Measurements from ENCODE around the gene TMEM143. TPM values are rescaled to one million over a fixed set of nuclear protein-coding genes. Genes with fewer than 3 reads are reported as not detected.

TMEM143 gene
- total RNA-seq, 1 experiment from 2014 or later = 6.6 TPM

DNA sequence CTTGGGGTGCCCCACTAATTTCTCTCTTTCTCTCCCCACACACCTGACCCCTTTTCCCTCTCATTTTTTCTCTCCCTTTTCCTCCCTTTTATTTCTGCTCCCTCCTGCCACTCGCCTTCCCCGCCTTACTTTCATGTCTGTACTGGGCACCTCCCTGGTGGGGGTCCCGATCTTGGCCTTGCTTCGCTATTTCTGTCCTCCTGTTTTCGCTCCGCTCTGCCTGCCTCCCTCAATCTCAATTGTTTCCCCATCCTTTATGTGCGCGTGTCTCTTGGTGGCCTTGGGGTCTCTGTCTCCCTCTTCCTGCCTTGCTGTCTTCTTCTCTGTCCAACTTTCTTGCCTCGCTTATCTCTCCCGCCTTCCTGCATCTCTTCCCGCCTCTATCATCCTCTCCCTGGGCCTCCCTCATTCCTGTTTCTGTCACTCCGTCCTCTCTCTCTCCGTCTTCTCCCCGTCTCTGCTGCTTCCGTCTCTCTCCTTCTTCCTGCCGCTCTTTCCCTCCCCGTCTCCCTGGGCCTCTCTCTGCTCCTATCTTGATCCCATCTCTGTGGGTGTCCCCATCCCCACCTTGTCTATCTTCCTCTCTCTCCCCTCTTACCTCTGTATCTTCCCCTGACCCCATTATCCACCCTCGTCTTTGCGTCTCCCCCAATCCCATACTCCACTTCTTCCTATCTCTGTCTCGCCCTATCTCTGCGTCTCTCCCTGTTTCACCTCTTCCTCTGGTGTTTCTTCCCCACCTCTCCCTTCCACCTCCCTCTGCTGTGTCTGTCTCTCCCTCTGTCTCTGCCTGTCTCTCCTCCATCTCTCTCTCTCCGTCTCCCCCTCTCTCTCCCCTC lies 33.7 kb upstream of the TMEM143 start:
- Histone ChIP-seq H3K4me1 (ENCODE audit: control insufficient read depth, insufficient read depth, low read length) (peaks cover 32% of the 10 kb centered on the region), H3K9me3 (ENCODE audit: control insufficient read depth, insufficient read depth, low read depth, low read length) (no peaks in the 10 kb centered on the region), H3K4me3 (ENCODE audit: low read depth in 2 of 2, low read length in 2 of 2) (peak overlapping the region; percentile 41 to 62), H3K27me3 (ENCODE audit: control insufficient read depth, insufficient read depth, low read length) (no peaks in the 10 kb centered on the region), H3K27ac (ENCODE audit: low read length) (peak overlapping the region; percentile 88), H3K36me3 (ENCODE audit: control insufficient read depth, insufficient read depth, low read length) (no peaks in the 10 kb centered on the region; the same call in 1 of the 2 replicates)
- CTCF ChIA-PET = no interaction called here
- DNase-seq (ENCODE audit: low read depth, low spot score) = no peak
- ATAC-seq = no peak
- TF ChIP-seq TCF7L2 (IDR thresholded peaks at IDR 0.05; ENCODE audit: low read depth, low read length) = no peak
- no peak for TF ChIP-seq CTCF (IDR thresholded peaks at IDR 0.05)
- TF ChIP-seq SIN3A (IDR thresholded peaks at IDR 0.05; ENCODE audit: borderline replicate concordance, insufficient read depth, low read depth, low read length) = no peak
- TF ChIP-seq POLR2AphosphoS5 (IDR thresholded peaks at IDR 0.05; ENCODE audit: low read depth, low read length) = no peak
- TF ChIP-seq, protein P1, sequence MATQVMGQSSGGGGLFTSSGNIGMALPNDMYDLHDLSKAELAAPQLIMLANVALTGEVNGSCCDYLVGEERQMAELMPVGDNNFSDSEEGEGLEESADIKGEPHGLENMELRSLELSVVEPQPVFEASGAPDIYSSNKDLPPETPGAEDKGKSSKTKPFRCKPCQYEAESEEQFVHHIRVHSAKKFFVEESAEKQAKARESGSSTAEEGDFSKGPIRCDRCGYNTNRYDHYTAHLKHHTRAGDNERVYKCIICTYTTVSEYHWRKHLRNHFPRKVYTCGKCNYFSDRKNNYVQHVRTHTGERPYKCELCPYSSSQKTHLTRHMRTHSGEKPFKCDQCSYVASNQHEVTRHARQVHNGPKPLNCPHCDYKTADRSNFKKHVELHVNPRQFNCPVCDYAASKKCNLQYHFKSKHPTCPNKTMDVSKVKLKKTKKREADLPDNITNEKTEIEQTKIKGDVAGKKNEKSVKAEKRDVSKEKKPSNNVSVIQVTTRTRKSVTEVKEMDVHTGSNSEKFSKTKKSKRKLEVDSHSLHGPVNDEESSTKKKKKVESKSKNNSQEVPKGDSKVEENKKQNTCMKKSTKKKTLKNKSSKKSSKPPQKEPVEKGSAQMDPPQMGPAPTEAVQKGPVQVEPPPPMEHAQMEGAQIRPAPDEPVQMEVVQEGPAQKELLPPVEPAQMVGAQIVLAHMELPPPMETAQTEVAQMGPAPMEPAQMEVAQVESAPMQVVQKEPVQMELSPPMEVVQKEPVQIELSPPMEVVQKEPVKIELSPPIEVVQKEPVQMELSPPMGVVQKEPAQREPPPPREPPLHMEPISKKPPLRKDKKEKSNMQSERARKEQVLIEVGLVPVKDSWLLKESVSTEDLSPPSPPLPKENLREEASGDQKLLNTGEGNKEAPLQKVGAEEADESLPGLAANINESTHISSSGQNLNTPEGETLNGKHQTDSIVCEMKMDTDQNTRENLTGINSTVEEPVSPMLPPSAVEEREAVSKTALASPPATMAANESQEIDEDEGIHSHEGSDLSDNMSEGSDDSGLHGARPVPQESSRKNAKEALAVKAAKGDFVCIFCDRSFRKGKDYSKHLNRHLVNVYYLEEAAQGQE (IDR thresholded peaks at IDR 0.05; ENCODE audit: insufficient read depth in 1 of 2, low read depth in 2 of 2, low read length in 1 of 2) = no peak
- in situ Hi-C loops (cut with HindIII; ENCODE audit: low pct_unique_long_range_greater_than_20kb, low sequenced_read_pairs) = no loop called here
- intact Hi-C loops (cut with micrococcal nuclease; ENCODE audit: unreplicated experiment) = no loop called here
- BruUV-seq (replicated peaks) = TSS peak; percentile 96
- POLR2A ChIA-PET = no interaction called here

- peak overlapping the region; percentile 88; the same call in 1 of the 2 replicates for H3K27ac ChIP-seq (ENCODE audit: low read length)
- in situ Hi-C loops (cut with HindIII; ENCODE audit: low pct_unique_long_range_greater_than_20kb, low sequenced_read_pairs) = no loop called here
- no peaks in the 10 kb centered on the region; the same call in 1 of the 2 replicates for H3K36me3 ChIP-seq (ENCODE audit: control insufficient read depth, insufficient read depth, low read length)
- H3K9me3 ChIP-seq (ENCODE audit: control insufficient read depth, insufficient read depth, low read depth, low read length) = no peaks in the 10 kb centered on the region
- CTCF ChIA-PET = no interaction called here
- H3K4me3 ChIP-seq (ENCODE audit: low read depth in 2 of 2, low read length in 2 of 2) = peak overlapping the region in 1 of 2 experiments; percentile 67; a peak in 1 of 4 replicates
- no peak for DNase-seq (ENCODE audit: low read depth, low spot score)
- no peaks in the 10 kb centered on the region for H3K27me3 ChIP-seq (ENCODE audit: control insufficient read depth, insufficient read depth, low read length)
- POLR2A ChIA-PET = no interaction called here
- no TSS peak for BruUV-seq (replicated peaks)
- no peak for ATAC-seq
- intact Hi-C loops (cut with micrococcal nuclease; ENCODE audit: unreplicated experiment) = no loop called here
- TF ChIP-seq CTCF (IDR thresholded peaks at IDR 0.05) (no peak), TCF7L2 (IDR thresholded peaks at IDR 0.05; ENCODE audit: low read depth, low read length) (no peak), SIN3A (IDR thresholded peaks at IDR 0.05; ENCODE audit: borderline replicate concordance, insufficient read depth, low read depth, low read length) (no peak), POLR2AphosphoS5 (IDR thresholded peaks at IDR 0.05; ENCODE audit: low read depth, low read length) (no peak)
- TF ChIP-seq, protein P1 (IDR thresholded peaks at IDR 0.05; ENCODE audit: insufficient read depth in 1 of 2, low read depth in 2 of 2, low read length in 1 of 2) = no peak
- H3K4me1 ChIP-seq (ENCODE audit: control insufficient read depth, insufficient read depth, low read length) = peaks cover 33% of the 10 kb centered on the region
These were observed 33.1 kb upstream of the TMEM143 start for GRCh38 chr19:48396824-48397176.
